IMR-90 (cell line): Measurements from ENCODE around the gene WWP2. TPM values are rescaled to one million over a fixed set of nuclear protein-coding genes. Genes with fewer than 3 reads are reported as not detected.
"Not testable (repeated sequence)": the region's sequence is repeated elsewhere in the genome, so short reads cannot be mapped to it uniquely, and the experiment has no call there.

Source experiments
- ATAC-seq: fragments of 200-7000 bp; cut with Tn5 transposase; 2 replicates; pipeline ENCODE4 v1.9.1; 2020; ENCODE audit warnings: low read depth, mild to moderate bottlenecking, moderate library complexity
- BruUV-seq: library from RNA; stranded (reverse); fragments of 400-500 nt; replicated peaks from 2 replicates; lab custom pipeline; 2021; lab: Mats Ljungman, UMichigan
- CTCF ChIA-PET: fragments of 300-600 bp; formaldehyde crosslinking; extraction: SDS; loops from one replicate; lab custom pipeline; 2021; ENCODE audit warnings: antibody characterized with exemption; lab: Yijun Ruan, JAX
- POLR2A ChIA-PET: fragments of 300-600 bp; sonication (Branson Sonifier 250); formaldehyde crosslinking; loops from one replicate; lab custom pipeline; 2022; ENCODE audit warnings: antibody characterized with exemption; ENCODE audit not compliant: unreplicated experiment; lab: Charles Lee
- DNase-seq: peaks from one replicate; pipeline ENCODE4 v3.0.0; 2013
- H2AFZ ChIP-seq: replicated peaks from 2 replicates; pipeline ENCODE3; 2013; ENCODE audit warnings: low read length, mild to moderate bottlenecking; ENCODE audit not compliant: poor library complexity
- H2AK5ac ChIP-seq: 2 replicates; pipeline ENCODE4 v1.6.1; 2013; ENCODE audit warnings: low read depth, low read length, inconsistent platforms
- H2AK9ac ChIP-seq: replicated peaks from 2 replicates; pipeline ENCODE3; 2013; ENCODE audit warnings: mild to moderate bottlenecking, low read depth, low read length, moderate library complexity; ENCODE audit not compliant: poor library complexity
- H2BK120ac ChIP-seq: 2 replicates; pipeline ENCODE4 v1.6.1; 2013; ENCODE audit warnings: low read depth, low read length, inconsistent platforms
- H2BK15ac ChIP-seq: 3 replicates; pipeline ENCODE4 v1.6.1; 2013; ENCODE audit warnings: low read depth, low read length, inconsistent platforms
- H2BK20ac ChIP-seq: 2 replicates; pipeline ENCODE4 v1.6.1; 2013; ENCODE audit warnings: low read depth, mild to moderate bottlenecking, inconsistent platforms, low read length, moderate library complexity
- H2BK5ac ChIP-seq: 2 replicates; pipeline ENCODE4 v1.6.1; 2013; ENCODE audit warnings: mild to moderate bottlenecking, low read depth, low read length, inconsistent platforms; ENCODE audit not compliant: poor library complexity, severe bottlenecking
- H3K14ac ChIP-seq: replicated peaks from 2 replicates; pipeline ENCODE4 v1.6.1; 2013; ENCODE audit warnings: low read depth, low read length, inconsistent platforms
- H3K18ac ChIP-seq: 2 replicates; pipeline ENCODE4 v1.6.1; 2013; ENCODE audit warnings: low read depth, low read length, control low read depth
- H3K23ac ChIP-seq: 2 replicates; pipeline ENCODE4 v1.6.1; 2013; ENCODE audit warnings: low read depth, low read length, inconsistent platforms
- H3K27ac ChIP-seq: 2 replicates; pipeline ENCODE4 v1.5.1; 2013; ENCODE audit warnings: mild to moderate bottlenecking, control low read depth, low read length; ENCODE audit not compliant: insufficient read depth
- H3K27me3 ChIP-seq: 2 replicates; pipeline ENCODE4 v1.6.1; 2013; ENCODE audit warnings: low read length; ENCODE audit not compliant: control insufficient read depth, insufficient read depth
- H3K36me3 ChIP-seq: 2 replicates; pipeline ENCODE4 v1.6.1; 2013; ENCODE audit warnings: low read length, mixed read lengths; ENCODE audit not compliant: control insufficient read depth, insufficient read depth
- H3K4ac ChIP-seq: 2 replicates; pipeline ENCODE4 v1.6.1; 2013; ENCODE audit warnings: low read depth, low read length, inconsistent platforms
- H3K4me1 ChIP-seq: 2 replicates; pipeline ENCODE4 v1.6.1; 2013; ENCODE audit warnings: low read length, mixed read lengths; ENCODE audit not compliant: control insufficient read depth, insufficient read depth
- H3K4me2 ChIP-seq: 2 replicates; pipeline ENCODE4 v1.6.1; 2013; ENCODE audit warnings: low read depth, mild to moderate bottlenecking, control low read depth, low read length, moderate library complexity
- H3K4me3 ChIP-seq: 2 replicates; pipeline ENCODE4 v1.5.1; 2013; ENCODE audit warnings: low read depth, mild to moderate bottlenecking, control low read depth, low read length, moderate library complexity; ENCODE audit not compliant: insufficient read depth
- H3K56ac ChIP-seq: 2 replicates; pipeline ENCODE4 v1.6.1; 2013; ENCODE audit warnings: low read length, inconsistent platforms; ENCODE audit not compliant: insufficient read depth; ENCODE audit errors: extremely low read depth
- H3K79me1 ChIP-seq, 2 experiments: 2 replicates each; pipeline ENCODE4 v1.6.1; 2013; ENCODE audit warnings: low read length in 2 of 2, inconsistent platforms in 1 of 2, low read depth in 1 of 2
- H3K9ac ChIP-seq: 2 replicates; pipeline ENCODE4 v1.6.1; 2013; ENCODE audit warnings: low read depth, low read length, control low read depth
- H3K9me1 ChIP-seq: 2 replicates; pipeline ENCODE4 v1.6.1; 2013; ENCODE audit warnings: low read length, inconsistent platforms; ENCODE audit not compliant: insufficient read depth
- H3K9me3 ChIP-seq: 2 replicates; pipeline ENCODE4 v1.6.1; 2013; ENCODE audit warnings: low read length; ENCODE audit not compliant: control insufficient read depth, insufficient read depth
- H4K20me1 ChIP-seq: 2 replicates; pipeline ENCODE4 v1.6.1; 2013; ENCODE audit warnings: low read length, inconsistent platforms; ENCODE audit not compliant: insufficient read depth
- H4K5ac ChIP-seq: 2 replicates; pipeline ENCODE4 v1.6.1; 2013; ENCODE audit warnings: mild to moderate bottlenecking, low read depth, low read length, control low read depth
- H4K8ac ChIP-seq, 2 experiments: 2 replicates each; pipeline ENCODE4 v1.6.1; 2013; ENCODE audit warnings: low read depth in 2 of 2, low read length in 2 of 2, control low read depth in 1 of 2, inconsistent platforms in 1 of 2
- H4K91ac ChIP-seq: 2 replicates; pipeline ENCODE4 v1.6.1; 2013; ENCODE audit warnings: low read depth, low read length, inconsistent platforms; ENCODE audit not compliant: insufficient read depth
- BHLHE40 ChIP-seq: fragments of 150-350 bp; IDR thresholded peaks from 2 replicates; pipeline ENCODE4 v1.6.1; 2016; ENCODE audit warnings: mild to moderate bottlenecking, low read depth, low read length
- MXI1 ChIP-seq: IDR thresholded peaks from 2 replicates; pipeline ENCODE4 v1.6.1; 2012; ENCODE audit warnings: low read depth, mild to moderate bottlenecking, low read length, moderate library complexity, borderline replicate concordance
- SMC3 ChIP-seq: fragments of 150-350 bp; IDR thresholded peaks from 2 replicates; pipeline ENCODE4 v1.6.1; 2016; ENCODE audit warnings: low read depth, mild to moderate bottlenecking, antibody characterized with exemption, low read length, moderate library complexity
- WGBS, 2 experiments: methylation state at CpG; one replicate each; pipeline versions ENCODE4 v1.1.5 to v1.1.7; 2013; ENCODE audit warnings: missing lambda C conversion rate in 2 of 2; ENCODE audit not compliant: insufficient read length in 1 of 2; ENCODE audit errors: extremely low coverage in 2 of 2; 5-methylcytosine and 5-hydroxymethylcytosine counted together
- dilution Hi-C: fragments of 300-500 bp; cut with HindIII; formaldehyde crosslinking; loops from one replicate; pipeline ENCODE4 v1.14.3; 2018; ENCODE audit warnings: low sequenced_read_pairs; ENCODE audit not compliant: unreplicated experiment
- in situ Hi-C: fragments of 300-500 bp; cut with MboI; formaldehyde crosslinking; loops from 3 replicates; pipeline ENCODE4 v1.14.3; 2019; ENCODE audit warnings: low sequenced_read_pairs, inconsistent platforms, mixed read lengths
- intact Hi-C: fragments of 100-400 bp; cut with micrococcal nuclease; formaldehyde crosslinking; loops from 2 replicates; pipeline ENCODE4 v1.10.0; 2022
- polyA plus RNA-seq, 3 experiments: library from polyadenylated mRNA; depleted of rRNA; stranded (reverse); fragments of >200 nt; gene quantifications; 2 replicates each; pipeline ENCODE4 v1.2.3, GENCODE V29; 2012; ENCODE audit warnings: low replicate concordance in 1 of 3
- total RNA-seq: library from RNA; depleted of rRNA; stranded (reverse); fragments of >200 nt; gene quantifications from 2 replicates; pipeline ENCODE4 v1.2.3, GENCODE V29; 2012

The WWP2 gene
- total and polyA plus RNA-seq, 2 of the 4 experiments (the other 2 are of a cell fraction): 12.7 to 13.7 TPM

GRCh38 chr16:69814561-69814960, 52.4 kb downstream of the WWP2 start:
- dilution Hi-C loops: no loop called here
- TF ChIP-seq BHLHE40: no peak
- no peak for TF ChIP-seq MXI1
- no peak for TF ChIP-seq SMC3
- H3K9me1 ChIP-seq: peaks cover 5% of the 10 kb centered on the region; the same call in 1 of the 2 replicates
- H3K4ac ChIP-seq: no peak overlapping the region
- H3K9ac ChIP-seq: no peak overlapping the region
- no peak overlapping the region for H4K5ac ChIP-seq
- H3K4me1 ChIP-seq: peaks cover 3% of the 10 kb centered on the region; the same call in 1 of the 2 replicates
- no peak overlapping the region for H2BK5ac ChIP-seq
- ChIA-PET POLR2A (no interaction called here), CTCF (no interaction called here)
- H3K36me3 ChIP-seq: no peaks in the 10 kb centered on the region; the same call in 1 of the 2 replicates
- no peak overlapping the region for H3K23ac ChIP-seq
- H3K4me2 ChIP-seq: no peak overlapping the region
- H3K27me3 ChIP-seq: no peaks in the 10 kb centered on the region
- no peaks in the 10 kb centered on the region for H4K20me1 ChIP-seq
- intact Hi-C loops: no loop called here
- ATAC-seq: 0 out of 2 replicates have a peak, but pooled peaks have one; percentile 21
- no peak overlapping the region for H3K56ac ChIP-seq
- no peak overlapping the region for H4K8ac ChIP-seq
- H2BK15ac ChIP-seq: no peak overlapping the region
- no peak overlapping the region for H3K27ac ChIP-seq
- H2AK9ac ChIP-seq: no peak overlapping the region
- no peak overlapping the region for H4K91ac ChIP-seq
- H3K4me3 ChIP-seq: no peak overlapping the region
- DNase-seq: no peak
- no peak overlapping the region for H3K14ac ChIP-seq
- no peak overlapping the region for H3K18ac ChIP-seq
- H2AK5ac ChIP-seq: no peak overlapping the region
- no peak overlapping the region for H2BK120ac ChIP-seq
- in situ Hi-C loops: no loop called here
- H3K79me1 ChIP-seq: no peaks in the 10 kb centered on the region; a peak in 1 of 4 replicates
- no peak overlapping the region for H2BK20ac ChIP-seq
- no CpG with 5 or more reads among the region's 4 CpGs for WGBS, 2 experiments
- no TSS peak for BruUV-seq
- no peak overlapping the region for H2AFZ ChIP-seq
- H3K9me3 ChIP-seq: peaks cover 5% of the 10 kb centered on the region

GRCh38 chr16:69815216-69815883, 53.2 kb downstream of the WWP2 start:
- H4K91ac ChIP-seq, H2BK120ac ChIP-seq, dilution Hi-C loops, H3K27me3 ChIP-seq, H3K23ac ChIP-seq, H3K14ac ChIP-seq, H2AFZ ChIP-seq, H3K9me1 ChIP-seq, H3K56ac ChIP-seq, H2BK5ac ChIP-seq, BruUV-seq, H3K4me1 ChIP-seq, ATAC-seq, intact Hi-C loops, H3K18ac ChIP-seq, H4K8ac ChIP-seq, H4K5ac ChIP-seq, H3K9me3 ChIP-seq, POLR2A ChIA-PET, H3K27ac ChIP-seq, H3K79me1 ChIP-seq, H3K9ac ChIP-seq, H3K4ac ChIP-seq, H3K4me2 ChIP-seq, DNase-seq, H2BK15ac ChIP-seq, H3K4me3 ChIP-seq, in situ Hi-C loops, H2BK20ac ChIP-seq, H4K20me1 ChIP-seq, H2AK9ac ChIP-seq, H3K36me3 ChIP-seq, H2AK5ac ChIP-seq: not testable (repeated sequence)
- no CpG with 5 or more reads among the region's 15 CpGs for WGBS, 2 experiments
- CTCF ChIA-PET: interaction anchor here (1.0 kb wide), 1 partner anchor 115 kb away, joined by 3 read pairs; no protein-coding TSS in a partner anchor
